ENCODE measurements around the gene KIFC3. TPM values are rescaled to one million over a fixed set of nuclear protein-coding genes. Genes with fewer than 3 reads are reported as not detected.
"Not testable (repeated sequence)": the region's sequence is repeated elsewhere in the genome, so short reads cannot be mapped to it uniquely, and the experiment has no call there.

KIFC3 gene
- total RNA-seq, 6 experiments from 2014 or later: 51.8 to 81.5 (median 72.7) TPM

DNA sequence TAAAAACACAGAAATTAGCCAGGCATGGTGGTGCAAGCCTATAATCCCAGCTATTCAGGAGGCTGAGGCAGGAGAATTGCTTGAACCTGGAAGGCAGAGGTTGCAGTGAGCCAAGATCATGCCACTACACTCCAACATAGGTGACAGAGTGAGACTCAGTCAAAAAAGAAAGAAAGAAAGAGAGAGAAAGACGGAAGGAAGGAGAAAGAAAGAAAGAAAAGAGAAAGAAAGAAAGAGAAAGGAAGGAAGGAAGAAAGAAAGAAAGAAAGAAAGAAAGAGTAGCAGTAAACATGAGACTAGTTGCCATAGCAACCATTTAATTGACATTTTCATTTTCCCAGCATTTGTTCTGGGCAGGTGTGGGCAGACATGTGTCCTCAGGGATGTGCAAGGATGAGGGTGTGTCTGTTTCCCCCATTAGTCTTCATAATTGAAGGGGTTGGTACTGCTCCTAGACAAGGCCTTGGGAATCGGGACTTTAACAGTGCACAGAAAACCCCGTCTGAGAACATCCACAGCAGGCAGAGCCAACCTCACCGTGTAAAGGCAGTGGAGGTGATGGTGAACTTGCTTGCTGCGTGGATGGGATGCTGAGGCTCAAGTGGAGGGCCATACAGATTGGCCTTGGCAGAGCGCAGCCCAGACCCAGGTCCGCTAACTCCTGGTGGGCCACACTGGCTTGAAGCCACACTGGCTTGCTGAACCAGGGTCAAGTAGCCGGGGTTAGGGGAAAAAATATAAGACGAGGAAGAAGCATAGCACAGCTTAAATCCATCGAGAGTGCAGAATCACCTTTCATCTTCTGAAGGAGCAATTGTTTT, 35.2 kb upstream of the KIFC3 start:
- DNase-seq: no peak
- no peaks in the 10 kb centered on the region for H3K9me3 Mint-ChIP-seq
- H3K27me3 Mint-ChIP-seq (ENCODE audit: insufficient read depth): peaks cover 9% of the 10 kb centered on the region
- TF ChIP-seq, protein P1, sequence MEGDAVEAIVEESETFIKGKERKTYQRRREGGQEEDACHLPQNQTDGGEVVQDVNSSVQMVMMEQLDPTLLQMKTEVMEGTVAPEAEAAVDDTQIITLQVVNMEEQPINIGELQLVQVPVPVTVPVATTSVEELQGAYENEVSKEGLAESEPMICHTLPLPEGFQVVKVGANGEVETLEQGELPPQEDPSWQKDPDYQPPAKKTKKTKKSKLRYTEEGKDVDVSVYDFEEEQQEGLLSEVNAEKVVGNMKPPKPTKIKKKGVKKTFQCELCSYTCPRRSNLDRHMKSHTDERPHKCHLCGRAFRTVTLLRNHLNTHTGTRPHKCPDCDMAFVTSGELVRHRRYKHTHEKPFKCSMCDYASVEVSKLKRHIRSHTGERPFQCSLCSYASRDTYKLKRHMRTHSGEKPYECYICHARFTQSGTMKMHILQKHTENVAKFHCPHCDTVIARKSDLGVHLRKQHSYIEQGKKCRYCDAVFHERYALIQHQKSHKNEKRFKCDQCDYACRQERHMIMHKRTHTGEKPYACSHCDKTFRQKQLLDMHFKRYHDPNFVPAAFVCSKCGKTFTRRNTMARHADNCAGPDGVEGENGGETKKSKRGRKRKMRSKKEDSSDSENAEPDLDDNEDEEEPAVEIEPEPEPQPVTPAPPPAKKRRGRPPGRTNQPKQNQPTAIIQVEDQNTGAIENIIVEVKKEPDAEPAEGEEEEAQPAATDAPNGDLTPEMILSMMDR (IDR thresholded peaks at IDR 0.05): no peak
- H3K27ac Mint-ChIP-seq: peak overlapping the region; percentile 42; the same call in 1 of the 2 replicates
- no peaks in the 10 kb centered on the region for H3K36me3 Mint-ChIP-seq (ENCODE audit: low read depth)
- peaks cover 38% of the 10 kb centered on the region for H3K4me1 Mint-ChIP-seq (ENCODE audit: low read depth)
- no peak overlapping the region; the same call in 1 of the 2 replicates for H3K4me3 Mint-ChIP-seq

DNA sequence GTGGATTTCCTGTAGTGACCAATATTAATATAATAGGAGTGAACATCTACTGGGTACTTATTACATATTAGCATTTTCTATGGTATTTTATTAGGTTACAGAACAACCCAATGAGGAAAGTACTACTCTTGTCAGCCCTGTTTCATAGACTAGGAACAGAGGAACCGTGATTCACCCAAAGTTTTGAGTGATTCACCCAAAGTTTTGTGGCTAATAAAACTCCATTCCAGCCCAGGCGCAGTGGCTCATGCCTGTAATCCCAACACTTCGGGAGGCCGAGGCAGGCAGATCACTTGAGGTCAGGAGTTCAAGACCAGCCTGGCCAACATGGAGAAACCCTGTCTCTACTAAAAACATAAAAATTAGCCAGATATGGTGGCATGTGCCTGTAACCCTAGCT, 33.1 kb upstream of the KIFC3 start:
- H3K36me3 Mint-ChIP-seq (ENCODE audit: low read depth); H3K4me3 Mint-ChIP-seq; H3K9me3 Mint-ChIP-seq: not testable (repeated sequence)
- Mint-ChIP-seq H3K4me1 (ENCODE audit: low read depth) (peaks cover 31% of the 10 kb centered on the region), H3K27me3 (ENCODE audit: insufficient read depth) (peaks cover 13% of the 10 kb centered on the region), H3K27ac (peak overlapping the region; percentile 5; the same call in 1 of the 2 replicates)
- DNase-seq: peak; percentile 79

DNA sequence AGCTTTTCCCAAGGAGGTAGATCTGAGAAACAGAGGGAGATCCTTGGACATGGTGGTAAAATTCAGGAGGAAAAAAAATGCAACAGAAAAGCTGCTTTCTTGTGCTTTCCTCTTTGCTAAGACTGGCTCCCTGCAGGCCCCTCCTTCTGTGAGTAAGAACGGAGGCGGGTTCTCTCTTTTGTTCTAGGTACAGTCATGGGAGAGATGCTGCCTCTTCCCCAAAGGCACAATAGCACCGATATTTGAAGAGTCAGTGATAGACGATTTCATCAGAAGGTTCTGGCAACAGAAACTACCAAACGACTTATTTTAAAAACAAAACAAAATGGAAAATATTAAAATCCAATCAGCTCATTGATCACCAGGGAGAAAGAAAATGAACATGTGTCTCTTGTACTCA, 32.6 kb upstream of the KIFC3 start:
- TF ChIP-seq, protein P1 (IDR thresholded peaks at IDR 0.05): no peak
- Mint-ChIP-seq H3K4me1 (ENCODE audit: low read depth) (peaks cover 32% of the 10 kb centered on the region), H3K27ac (peak overlapping the region; percentile 5; the same call in 1 of the 2 replicates), H3K4me3 (no peak overlapping the region), H3K27me3 (ENCODE audit: insufficient read depth) (peaks cover 13% of the 10 kb centered on the region), H3K9me3 (no peaks in the 10 kb centered on the region), H3K36me3 (ENCODE audit: low read depth) (no peaks in the 10 kb centered on the region)
- DNase-seq: no peak

DNA sequence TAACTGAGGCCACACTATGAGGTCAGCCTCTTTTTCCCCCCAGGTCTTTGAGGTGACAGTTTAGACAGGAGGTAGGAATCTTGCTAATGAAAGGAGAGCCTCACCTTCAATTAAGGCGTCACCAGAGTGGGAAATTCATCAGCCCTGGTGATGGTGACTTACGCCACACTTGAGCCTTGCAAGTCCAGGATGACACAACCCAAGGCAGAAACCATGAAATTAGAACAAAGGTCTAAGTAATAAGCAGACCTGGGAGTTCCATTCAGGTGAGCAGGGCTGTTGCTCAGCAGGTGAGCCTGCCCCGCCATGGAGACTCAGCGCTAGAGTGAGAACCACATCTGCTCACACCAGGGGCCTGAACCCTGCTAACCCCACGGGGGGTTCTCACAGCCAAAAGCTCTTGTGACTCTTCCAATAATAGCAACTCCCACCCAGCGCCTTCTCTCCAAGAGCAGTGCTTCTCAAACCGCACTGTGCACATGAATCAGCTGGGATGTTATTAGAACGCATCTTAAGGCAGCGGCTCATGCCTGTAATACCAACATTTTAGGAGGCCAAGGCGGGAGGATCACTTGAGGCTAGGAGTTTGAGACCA, 28.7 kb upstream of the KIFC3 start:
- DNase-seq: no peak
- H3K27ac Mint-ChIP-seq: no peak overlapping the region
- no peaks in the 10 kb centered on the region for H3K9me3 Mint-ChIP-seq
- peaks cover 30% of the 10 kb centered on the region for H3K4me1 Mint-ChIP-seq (ENCODE audit: low read depth)
- peaks cover 15% of the 10 kb centered on the region for H3K27me3 Mint-ChIP-seq (ENCODE audit: insufficient read depth)
- H3K36me3 Mint-ChIP-seq (ENCODE audit: low read depth): no peaks in the 10 kb centered on the region
- TF ChIP-seq, protein P1 (IDR thresholded peaks at IDR 0.05): no peak
- no peak overlapping the region for H3K4me3 Mint-ChIP-seq

DNA sequence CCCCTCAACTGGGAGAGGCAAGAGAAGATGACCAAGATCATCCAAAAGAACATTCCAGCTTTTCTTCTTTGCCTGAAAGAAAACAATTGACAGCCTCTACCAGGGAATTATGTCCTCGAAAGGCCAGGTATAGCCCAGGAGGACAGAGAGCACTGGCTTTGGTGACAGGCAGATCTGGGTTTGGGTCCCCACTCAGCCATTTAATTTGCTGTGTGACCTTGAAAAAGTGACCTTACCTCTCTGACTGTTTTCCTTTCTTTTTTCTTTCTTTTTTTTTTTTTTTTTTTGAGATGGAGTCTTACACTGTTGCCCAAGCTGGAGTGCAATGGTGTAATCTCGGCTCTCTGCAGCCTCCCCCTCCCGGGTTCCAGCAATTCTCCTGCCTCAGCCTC, 27.7 kb upstream of the KIFC3 start:
- Mint-ChIP-seq H3K36me3 (ENCODE audit: low read depth) (no peaks in the 10 kb centered on the region), H3K4me1 (ENCODE audit: low read depth) (peaks cover 25% of the 10 kb centered on the region), H3K9me3 (no peaks in the 10 kb centered on the region), H3K4me3 (no peak overlapping the region), H3K27ac (no peak overlapping the region), H3K27me3 (ENCODE audit: insufficient read depth) (peaks cover 22% of the 10 kb centered on the region)
- no peak for DNase-seq
- TF ChIP-seq, protein P1 (IDR thresholded peaks at IDR 0.05): no peak

Measured in HFFc6 (cell line).